GM12873 (cell line): ENCODE data around the gene GSTT4.

ENCODE experiments used
- TF ChIP-seq, protein P1 (sequence below): IDR thresholded peaks from 2 replicates; pipeline ENCODE4 v1.5.1; 2012; ENCODE audit warnings: low read depth, mild to moderate bottlenecking, moderate library complexity, low read length, control low read depth; ENCODE audit not compliant: insufficient read depth; ENCODE audit errors: missing control alignments

GSTT4 gene

DNA sequence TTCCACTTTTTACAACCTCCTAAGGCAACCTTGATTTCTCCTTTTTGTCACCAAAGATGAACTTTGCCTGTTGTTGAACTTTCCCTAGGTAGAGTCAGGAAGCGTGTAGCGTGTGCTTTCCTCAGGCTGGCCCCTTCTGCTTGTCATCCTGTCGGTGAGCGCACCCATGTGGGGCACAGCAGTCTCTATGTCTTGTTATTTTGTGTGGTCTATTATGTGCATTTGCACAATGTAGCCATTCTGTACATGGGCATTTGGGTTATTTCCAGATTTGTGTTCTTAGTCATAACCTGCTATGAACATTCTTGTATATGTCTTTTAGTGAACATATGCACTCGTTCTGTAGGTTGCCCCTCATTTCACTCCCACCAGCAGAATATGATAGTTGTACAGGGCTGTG, 40.8 kb upstream of the GSTT4 start:
- TF ChIP-seq, protein P1, sequence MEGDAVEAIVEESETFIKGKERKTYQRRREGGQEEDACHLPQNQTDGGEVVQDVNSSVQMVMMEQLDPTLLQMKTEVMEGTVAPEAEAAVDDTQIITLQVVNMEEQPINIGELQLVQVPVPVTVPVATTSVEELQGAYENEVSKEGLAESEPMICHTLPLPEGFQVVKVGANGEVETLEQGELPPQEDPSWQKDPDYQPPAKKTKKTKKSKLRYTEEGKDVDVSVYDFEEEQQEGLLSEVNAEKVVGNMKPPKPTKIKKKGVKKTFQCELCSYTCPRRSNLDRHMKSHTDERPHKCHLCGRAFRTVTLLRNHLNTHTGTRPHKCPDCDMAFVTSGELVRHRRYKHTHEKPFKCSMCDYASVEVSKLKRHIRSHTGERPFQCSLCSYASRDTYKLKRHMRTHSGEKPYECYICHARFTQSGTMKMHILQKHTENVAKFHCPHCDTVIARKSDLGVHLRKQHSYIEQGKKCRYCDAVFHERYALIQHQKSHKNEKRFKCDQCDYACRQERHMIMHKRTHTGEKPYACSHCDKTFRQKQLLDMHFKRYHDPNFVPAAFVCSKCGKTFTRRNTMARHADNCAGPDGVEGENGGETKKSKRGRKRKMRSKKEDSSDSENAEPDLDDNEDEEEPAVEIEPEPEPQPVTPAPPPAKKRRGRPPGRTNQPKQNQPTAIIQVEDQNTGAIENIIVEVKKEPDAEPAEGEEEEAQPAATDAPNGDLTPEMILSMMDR, result no peak

DNA sequence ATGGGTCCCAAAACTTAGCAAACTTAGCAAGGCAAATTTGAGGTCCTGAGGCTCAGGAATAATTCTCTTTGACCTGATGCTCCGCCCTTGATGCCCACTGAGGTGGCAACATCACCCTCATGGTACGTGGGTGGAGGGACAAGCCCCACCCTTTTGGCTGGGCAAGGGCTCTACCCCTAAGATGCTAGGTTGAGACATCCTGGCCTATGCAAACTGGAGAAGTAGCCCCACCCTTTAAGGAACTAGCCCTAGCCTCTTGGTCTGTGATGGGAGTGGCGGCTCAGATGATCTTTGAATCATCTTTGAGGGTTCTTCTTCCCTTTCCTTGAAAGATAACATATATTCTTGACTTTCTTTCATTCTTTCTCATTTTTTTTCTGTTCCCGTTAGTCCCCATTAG, 38.7 kb upstream of the GSTT4 start:
- TF ChIP-seq, protein P1, result no peak

DNA sequence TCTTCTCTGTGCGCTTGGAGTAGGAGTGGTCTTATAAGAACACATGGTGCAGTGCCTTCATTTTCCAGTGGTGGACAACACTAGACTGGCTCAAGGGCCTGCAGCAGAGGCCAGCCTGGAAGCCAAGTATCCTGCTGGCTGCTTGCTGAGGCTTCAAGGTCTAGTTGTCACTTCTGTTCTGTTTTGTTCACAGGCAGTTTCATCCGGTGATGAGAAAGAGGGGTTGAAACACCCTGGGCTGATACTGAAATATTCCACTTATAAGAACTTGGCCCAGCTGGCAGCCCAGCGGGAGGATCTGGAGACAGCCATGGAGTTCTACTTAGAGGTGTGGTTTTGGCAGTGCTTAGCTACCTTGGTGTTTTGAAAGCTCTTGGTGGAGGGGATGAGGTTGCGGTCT, 35.7 kb upstream of the GSTT4 start:
- TF ChIP-seq, protein P1, result no peak

DNA sequence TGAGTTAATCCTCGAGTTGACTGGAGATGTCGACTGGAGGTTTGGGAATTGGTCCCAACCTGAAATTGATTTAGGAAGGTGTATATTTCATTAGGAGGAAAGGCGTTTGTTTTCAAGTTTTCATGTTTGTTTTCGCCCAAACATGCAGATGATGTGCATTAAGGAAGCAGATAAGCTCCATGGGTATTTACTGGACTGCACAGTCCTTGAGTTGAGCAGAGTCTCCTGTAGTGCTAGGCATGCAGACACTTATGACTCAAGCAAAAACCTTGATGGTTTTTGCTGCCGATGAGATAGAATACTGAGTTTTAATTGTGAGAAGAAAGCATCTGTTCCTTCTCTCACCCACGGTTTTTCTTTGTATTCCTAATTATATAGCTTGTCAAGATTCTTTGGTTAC, 33.8 kb upstream of the GSTT4 start:
- TF ChIP-seq, protein P1, result no peak

DNA sequence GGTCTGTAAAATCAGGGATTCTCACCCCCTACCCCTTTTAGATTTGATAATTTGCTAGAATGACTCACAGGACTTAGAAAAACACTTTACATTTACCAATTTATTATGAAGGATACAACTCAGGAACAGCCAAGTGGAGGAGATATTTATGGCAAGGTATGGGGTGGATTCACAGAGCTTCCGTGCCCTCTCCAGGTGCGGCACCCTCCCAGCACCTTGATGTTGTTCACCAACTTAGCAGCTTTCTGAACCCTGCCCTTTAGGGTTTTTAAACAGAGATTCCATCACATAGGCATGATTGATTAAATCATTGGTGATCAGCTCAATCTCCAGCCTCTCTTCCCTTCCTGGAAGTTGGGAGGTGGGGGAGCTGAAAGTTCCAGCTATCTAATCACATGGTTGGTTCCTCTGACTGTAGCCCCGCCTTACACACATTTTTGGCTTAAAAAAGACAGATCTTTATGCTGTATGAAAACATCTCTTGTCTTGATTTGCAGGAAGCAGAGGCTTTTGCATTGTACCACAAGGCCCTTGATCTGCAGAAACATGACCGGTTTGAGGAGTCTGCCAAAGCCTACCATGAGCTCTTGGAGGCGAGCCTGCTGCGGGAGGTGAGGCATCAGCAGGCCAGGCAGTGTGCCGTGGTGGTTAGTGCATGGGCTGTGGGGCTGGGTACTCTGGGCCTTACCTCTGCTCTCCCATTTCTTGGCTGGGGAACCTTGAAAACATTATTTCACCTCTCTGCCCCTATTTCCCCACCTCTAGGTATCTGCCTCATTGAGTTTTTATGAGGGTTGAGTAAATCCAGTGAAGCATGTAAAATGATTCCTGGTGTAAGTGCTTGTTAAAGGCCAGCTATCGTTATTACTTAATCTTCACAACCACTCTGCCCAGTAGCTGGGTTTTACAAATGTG, 32.9 kb upstream of the GSTT4 start:
- TF ChIP-seq, protein P1, result no peak

DNA sequence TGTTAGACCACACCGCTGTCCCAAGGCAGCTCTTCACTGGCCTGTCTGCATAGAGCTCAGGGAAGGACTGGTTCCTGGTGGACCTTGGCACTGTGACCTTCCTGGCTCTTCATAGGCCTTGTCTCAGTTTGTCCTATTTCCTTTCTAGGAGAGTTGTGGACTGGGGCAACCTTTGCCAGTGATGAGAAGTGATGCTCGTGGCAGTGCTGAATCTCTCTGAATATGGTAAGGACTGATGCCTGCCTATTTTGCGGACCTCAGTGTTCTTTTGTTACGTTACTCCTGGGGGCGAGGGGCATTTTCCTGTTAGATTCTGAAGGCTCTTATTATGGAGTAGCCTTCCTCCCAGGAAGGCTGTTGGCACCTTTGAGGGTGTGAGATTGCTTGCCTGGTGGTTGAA, 30.0 kb upstream of the GSTT4 start:
- TF ChIP-seq, protein P1, result no peak

DNA sequence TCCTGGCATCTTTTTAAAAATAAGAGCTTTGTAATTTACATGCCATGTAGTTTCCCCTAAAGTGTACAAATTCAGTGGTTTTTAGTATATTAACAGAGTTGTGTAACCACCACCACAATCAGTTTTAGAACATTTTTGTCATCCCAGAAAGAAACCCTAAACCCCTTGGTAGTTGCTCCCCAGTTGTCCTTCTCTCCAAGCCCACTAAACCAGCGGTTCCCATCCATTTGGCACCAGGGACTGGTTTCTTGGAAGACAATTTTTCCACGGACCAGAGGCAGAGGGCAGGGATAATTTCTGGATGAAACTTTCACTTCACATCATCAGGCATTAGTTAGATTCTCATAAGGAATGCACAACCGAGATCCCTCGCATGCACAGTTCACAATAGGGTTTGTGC, 28.5 kb upstream of the GSTT4 start:
- TF ChIP-seq, protein P1, result no peak
